WI38 (cell line): Measurements from ENCODE around the gene RAP1B.

Experiments
- H3K4me3 ChIP-seq: 2 replicates; pipeline ENCODE4 v1.5.1; 2011; ENCODE audit warnings: low read depth, mild to moderate bottlenecking, control low read depth, low read length
- CTCF ChIP-seq: IDR thresholded peaks from 2 replicates; pipeline ENCODE4 v1.5.1; 2012; ENCODE audit warnings: low read depth, mild to moderate bottlenecking, control low read depth, low read length

The RAP1B gene

GRCh38 chr12:68611094-68611805, 551 bp downstream of the RAP1B start:
- TF ChIP-seq CTCF = no peak
- peak overlapping the region; percentile 95 for H3K4me3 ChIP-seq

GRCh38 chr12:68611806-68612160, 1.1 kb downstream of the RAP1B start:
- peak overlapping the region; percentile 95 for H3K4me3 ChIP-seq
- no peak for TF ChIP-seq CTCF

- TF ChIP-seq CTCF = no peak
These were observed 1.5 kb downstream of the RAP1B start for GRCh38 chr12:68612202-68612601.

GRCh38 chr12:68612697-68613096, 2.0 kb downstream of the RAP1B start:
- H3K4me3 ChIP-seq = peak overlapping the region; percentile 95
- TF ChIP-seq CTCF = no peak

More at GRCh38 chr12:68612202-68612601, 1.5 kb downstream of the RAP1B start:
- peak overlapping the region; percentile 95 for H3K4me3 ChIP-seq

GRCh38 chr12:68613209-68613904, 2.7 kb downstream of the RAP1B start:
- TF ChIP-seq CTCF = no peak
- peak overlapping the region; percentile 95; the same call in 1 of the 2 replicates for H3K4me3 ChIP-seq

- no peak for TF ChIP-seq CTCF
- no peak overlapping the region for H3K4me3 ChIP-seq
These were observed 3.5 kb downstream of the RAP1B start for GRCh38 chr12:68614105-68614679.

- H3K4me3 ChIP-seq = no peak overlapping the region
- no peak for TF ChIP-seq CTCF
These were observed 4.1 kb downstream of the RAP1B start for GRCh38 chr12:68614769-68615168.
